IPS DF 6.9 (cell line): ENCODE measurements around the gene SON.

Source experiments
- DNase-seq: peaks from one replicate; pipeline ENCODE4 v3.0.0-alpha.2; 2013; ENCODE audit warnings: low read depth, low spot score
- H3K27ac ChIP-seq: one replicate; pipeline ENCODE4 v1.5.1; 2013; ENCODE audit warnings: low read length, control low read depth
- H3K27me3 ChIP-seq: 2 replicates; pipeline ENCODE4 v1.6.1; 2013; ENCODE audit warnings: mild to moderate bottlenecking, low read length; ENCODE audit not compliant: control insufficient read depth, insufficient read depth
- H3K36me3 ChIP-seq: 2 replicates; pipeline ENCODE4 v1.6.1; 2013; ENCODE audit warnings: low read length; ENCODE audit not compliant: control insufficient read depth, insufficient read depth
- H3K4me1 ChIP-seq: 2 replicates; pipeline ENCODE4 v1.6.1; 2013; ENCODE audit warnings: low read length; ENCODE audit not compliant: control insufficient read depth, insufficient read depth
- H3K4me3 ChIP-seq: 2 replicates; pipeline ENCODE4 v1.5.1; 2013; ENCODE audit warnings: mild to moderate bottlenecking, low read length
- H3K9me3 ChIP-seq: 2 replicates; pipeline ENCODE4 v1.6.1; 2013; ENCODE audit warnings: low read length, inconsistent platforms; ENCODE audit not compliant: control insufficient read depth, insufficient read depth
- WGBS: extraction: QIAGEN DNeasy Blood & Tissue Kit; methylation state at CpG from one replicate; pipeline ENCODE4 v1.1.7; 2013; ENCODE audit warnings: mixed read lengths, missing lambda C conversion rate; ENCODE audit not compliant: insufficient read length, insufficient coverage; 5-methylcytosine and 5-hydroxymethylcytosine counted together

SON gene

DNA sequence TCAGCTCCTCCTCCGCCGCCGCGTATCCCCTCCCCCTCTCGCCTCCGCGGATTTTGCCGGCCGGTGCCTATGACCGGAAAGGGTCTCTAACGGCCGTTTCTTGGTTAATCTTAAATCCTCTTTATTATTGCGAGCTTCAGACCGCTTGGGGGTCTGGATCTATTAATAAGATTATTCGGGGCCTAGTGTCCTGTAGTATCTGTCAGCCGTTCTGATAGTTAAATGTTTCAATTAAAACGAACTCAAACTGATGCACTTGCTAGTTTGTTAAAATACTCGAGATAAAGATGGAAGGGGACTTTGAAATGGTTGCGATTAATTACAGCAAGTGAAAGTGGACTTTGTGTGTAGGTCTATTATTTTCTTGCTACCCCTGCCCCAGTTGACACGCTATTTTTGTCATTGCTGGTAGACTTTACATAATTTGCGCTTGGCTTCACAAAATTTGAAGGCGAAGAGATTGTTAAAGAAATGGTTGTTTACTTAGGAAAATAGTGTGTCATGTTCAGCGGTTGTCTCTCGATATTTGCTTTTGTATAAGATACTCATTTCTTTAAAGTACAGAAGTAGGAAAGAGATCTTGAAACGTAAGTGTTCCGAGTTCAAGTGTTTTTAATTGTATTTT, 779 bp downstream of the SON start:
- no peaks in the 10 kb centered on the region for H3K27me3 ChIP-seq
- WGBS = no CpG with 5 or more reads among the region's 26 CpGs

DNA sequence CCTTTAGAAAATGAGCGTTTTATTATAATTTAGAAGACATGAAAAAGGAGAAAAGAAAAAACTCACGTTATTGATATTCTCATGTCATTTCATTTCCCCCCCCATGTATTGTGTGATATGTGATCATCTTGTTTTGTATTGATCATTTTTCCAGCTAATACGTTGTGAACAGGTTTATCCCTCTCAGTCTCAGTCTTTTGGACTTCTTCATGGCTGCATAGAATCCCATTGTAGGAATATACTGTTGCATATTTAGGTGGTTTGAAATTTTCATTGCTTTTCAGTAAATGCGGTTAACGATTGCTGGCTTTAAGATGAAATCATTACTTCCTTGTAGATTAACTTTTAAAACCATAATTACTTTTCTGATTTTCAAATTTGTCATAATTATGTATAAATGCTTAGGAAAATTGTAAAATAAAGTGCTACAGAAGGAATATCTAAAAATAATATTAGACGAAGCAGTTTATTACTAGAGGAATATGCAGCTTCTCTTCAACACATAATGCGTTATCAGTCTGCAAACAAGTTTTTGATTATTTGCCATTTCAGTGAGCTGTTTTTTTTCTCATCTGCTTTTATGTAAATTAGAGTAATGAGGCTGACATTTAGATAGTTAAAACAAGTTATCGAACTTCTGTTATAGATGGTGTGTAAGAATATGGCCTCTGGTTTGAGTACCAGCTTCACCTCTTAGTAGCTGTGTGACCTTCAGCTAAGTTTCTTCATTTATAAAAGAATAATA, 1.8 kb downstream of the SON start:
- no CpG with 5 or more reads among the region's 8 CpGs for WGBS
- no peak for DNase-seq
- H3K4me1 ChIP-seq = no peaks in the 10 kb centered on the region
- peak overlapping the region; percentile 21; the same call in 1 of the 2 replicates for H3K4me3 ChIP-seq
- no peaks in the 10 kb centered on the region for H3K27me3 ChIP-seq
- no peak overlapping the region for H3K27ac ChIP-seq
- H3K9me3 ChIP-seq = no peaks in the 10 kb centered on the region
- H3K36me3 ChIP-seq = peaks cover 2% of the 10 kb centered on the region; the same call in 1 of the 2 replicates

More for the DNA sequence above, 779 bp downstream of the SON start:
- Histone ChIP-seq H3K9me3 (no peaks in the 10 kb centered on the region), H3K36me3 (no peaks in the 10 kb centered on the region), H3K4me1 (no peaks in the 10 kb centered on the region), H3K4me3 (peak overlapping the region; percentile 96), H3K27ac (no peak overlapping the region)
- no peak for DNase-seq

DNA sequence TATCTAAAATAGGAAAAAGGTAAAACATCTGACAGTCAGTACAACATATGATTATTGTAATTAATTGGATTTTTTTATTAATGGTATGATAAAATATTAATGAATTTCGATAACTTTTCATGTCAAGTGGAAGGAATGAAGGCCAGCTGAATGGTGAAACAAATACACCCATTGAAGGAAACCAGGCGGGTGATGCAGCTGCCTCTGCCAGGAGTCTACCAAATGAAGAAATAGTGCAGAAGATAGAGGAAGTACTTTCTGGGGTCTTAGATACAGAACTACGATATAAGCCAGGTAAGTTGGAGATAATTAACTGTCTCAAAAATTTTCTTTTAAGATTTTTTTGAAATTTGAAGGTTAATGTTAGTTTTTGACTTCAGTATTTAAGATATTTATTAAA, 3.2 kb downstream of the SON start:
- DNase-seq = no peak
- Histone ChIP-seq H3K9me3 (no peaks in the 10 kb centered on the region), H3K4me3 (no peak overlapping the region), H3K27ac (no peak overlapping the region), H3K4me1 (no peaks in the 10 kb centered on the region), H3K36me3 (peaks cover 16% of the 10 kb centered on the region), H3K27me3 (no peaks in the 10 kb centered on the region)
- 100% methylated on average over 1 of the region's 3 CpGs for WGBS

DNA sequence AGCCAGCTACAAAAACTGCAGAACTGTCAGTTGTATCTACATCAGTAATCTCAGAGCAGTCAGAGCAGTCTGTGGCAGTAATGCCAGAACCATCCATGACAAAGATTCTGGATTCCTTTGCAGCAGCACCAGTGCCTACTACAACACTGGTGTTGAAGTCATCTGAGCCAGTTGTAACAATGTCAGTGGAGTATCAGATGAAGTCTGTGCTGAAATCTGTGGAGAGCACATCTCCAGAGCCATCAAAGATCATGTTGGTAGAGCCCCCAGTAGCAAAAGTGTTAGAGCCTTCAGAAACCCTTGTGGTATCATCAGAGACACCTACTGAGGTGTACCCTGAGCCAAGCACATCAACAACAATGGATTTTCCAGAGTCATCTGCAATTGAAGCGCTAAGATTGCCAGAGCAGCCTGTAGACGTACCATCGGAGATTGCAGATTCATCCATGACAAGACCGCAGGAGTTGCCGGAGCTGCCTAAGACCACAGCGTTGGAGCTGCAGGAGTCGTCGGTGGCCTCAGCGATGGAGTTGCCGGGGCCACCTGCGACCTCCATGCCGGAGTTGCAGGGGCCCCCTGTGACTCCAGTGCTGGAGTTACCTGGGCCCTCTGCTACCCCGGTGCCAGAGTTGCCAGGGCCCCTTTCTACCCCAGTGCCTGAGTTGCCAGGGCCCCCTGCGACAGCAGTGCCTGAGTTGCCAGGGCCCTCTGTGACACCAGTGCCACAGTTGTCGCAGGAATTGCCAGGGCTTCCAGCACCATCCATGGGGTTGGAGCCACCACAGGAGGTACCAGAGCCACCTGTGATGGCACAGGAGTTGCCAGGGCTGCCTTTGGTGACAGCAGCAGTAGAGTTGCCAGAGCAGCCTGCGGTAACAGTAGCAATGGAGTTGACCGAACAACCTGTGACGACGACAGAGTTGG, 7.3 kb downstream of the SON start:
- Histone ChIP-seq H3K27ac (no peak overlapping the region), H3K4me3 (no peak overlapping the region), H3K4me1 (no peaks in the 10 kb centered on the region), H3K9me3 (no peaks in the 10 kb centered on the region), H3K27me3 (no peaks in the 10 kb centered on the region), H3K36me3 (peaks cover 45% of the 10 kb centered on the region)
- DNase-seq = no peak
- no CpG with 5 or more reads among the region's 19 CpGs for WGBS

DNA sequence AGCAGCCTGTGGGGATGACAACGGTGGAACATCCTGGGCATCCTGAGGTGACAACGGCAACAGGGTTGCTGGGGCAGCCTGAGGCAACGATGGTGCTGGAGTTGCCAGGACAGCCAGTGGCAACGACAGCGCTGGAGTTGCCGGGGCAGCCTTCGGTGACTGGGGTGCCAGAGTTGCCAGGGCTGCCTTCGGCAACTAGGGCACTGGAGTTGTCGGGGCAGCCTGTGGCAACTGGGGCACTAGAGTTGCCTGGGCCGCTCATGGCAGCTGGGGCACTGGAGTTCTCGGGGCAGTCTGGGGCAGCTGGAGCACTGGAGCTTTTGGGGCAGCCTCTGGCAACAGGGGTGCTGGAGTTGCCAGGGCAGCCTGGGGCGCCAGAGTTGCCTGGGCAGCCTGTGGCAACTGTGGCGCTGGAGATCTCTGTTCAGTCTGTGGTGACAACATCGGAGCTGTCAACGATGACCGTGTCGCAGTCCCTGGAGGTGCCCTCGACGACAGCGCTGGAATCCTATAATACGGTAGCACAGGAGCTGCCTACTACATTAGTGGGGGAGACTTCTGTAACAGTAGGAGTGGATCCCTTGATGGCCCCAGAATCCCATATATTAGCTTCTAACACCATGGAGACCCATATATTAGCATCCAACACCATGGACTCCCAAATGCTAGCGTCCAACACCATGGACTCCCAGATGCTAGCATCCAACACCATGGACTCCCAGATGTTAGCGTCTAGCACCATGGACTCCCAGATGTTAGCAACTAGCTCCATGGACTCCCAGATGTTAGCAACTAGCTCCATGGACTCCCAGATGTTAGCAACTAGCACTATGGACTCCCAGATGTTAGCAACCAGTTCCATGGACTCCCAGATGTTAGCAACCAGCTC, 8.2 kb downstream of the SON start:
- whole genome bisulfite sequencing = no CpG with 5 or more reads among the region's 23 CpGs
- no peak for DNase-seq
- Histone ChIP-seq H3K4me3 (no peak overlapping the region), H3K27ac (no peak overlapping the region), H3K36me3 (peaks cover 47% of the 10 kb centered on the region), H3K9me3 (no peaks in the 10 kb centered on the region), H3K4me1 (no peaks in the 10 kb centered on the region), H3K27me3 (no peaks in the 10 kb centered on the region)

DNA sequence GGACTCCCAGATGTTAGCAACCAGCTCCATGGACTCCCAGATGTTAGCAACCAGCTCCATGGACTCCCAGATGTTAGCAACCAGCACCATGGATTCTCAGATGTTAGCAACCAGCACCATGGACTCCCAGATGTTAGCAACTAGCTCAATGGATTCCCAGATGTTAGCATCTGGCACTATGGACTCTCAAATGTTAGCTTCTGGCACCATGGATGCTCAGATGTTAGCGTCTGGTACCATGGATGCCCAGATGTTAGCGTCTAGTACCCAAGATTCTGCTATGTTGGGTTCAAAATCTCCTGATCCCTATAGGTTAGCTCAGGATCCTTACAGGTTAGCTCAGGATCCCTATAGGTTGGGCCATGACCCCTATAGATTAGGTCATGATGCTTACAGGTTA, 8.8 kb downstream of the SON start:
- no peak for DNase-seq
- no peak overlapping the region for H3K4me3 ChIP-seq
- no CpG with 5 or more reads among the region's 2 CpGs for WGBS
- H3K27ac ChIP-seq = no peak overlapping the region
- H3K27me3 ChIP-seq = no peaks in the 10 kb centered on the region
- H3K4me1 ChIP-seq = no peaks in the 10 kb centered on the region
- H3K9me3 ChIP-seq = no peaks in the 10 kb centered on the region
- H3K36me3 ChIP-seq = peaks cover 47% of the 10 kb centered on the region

DNA sequence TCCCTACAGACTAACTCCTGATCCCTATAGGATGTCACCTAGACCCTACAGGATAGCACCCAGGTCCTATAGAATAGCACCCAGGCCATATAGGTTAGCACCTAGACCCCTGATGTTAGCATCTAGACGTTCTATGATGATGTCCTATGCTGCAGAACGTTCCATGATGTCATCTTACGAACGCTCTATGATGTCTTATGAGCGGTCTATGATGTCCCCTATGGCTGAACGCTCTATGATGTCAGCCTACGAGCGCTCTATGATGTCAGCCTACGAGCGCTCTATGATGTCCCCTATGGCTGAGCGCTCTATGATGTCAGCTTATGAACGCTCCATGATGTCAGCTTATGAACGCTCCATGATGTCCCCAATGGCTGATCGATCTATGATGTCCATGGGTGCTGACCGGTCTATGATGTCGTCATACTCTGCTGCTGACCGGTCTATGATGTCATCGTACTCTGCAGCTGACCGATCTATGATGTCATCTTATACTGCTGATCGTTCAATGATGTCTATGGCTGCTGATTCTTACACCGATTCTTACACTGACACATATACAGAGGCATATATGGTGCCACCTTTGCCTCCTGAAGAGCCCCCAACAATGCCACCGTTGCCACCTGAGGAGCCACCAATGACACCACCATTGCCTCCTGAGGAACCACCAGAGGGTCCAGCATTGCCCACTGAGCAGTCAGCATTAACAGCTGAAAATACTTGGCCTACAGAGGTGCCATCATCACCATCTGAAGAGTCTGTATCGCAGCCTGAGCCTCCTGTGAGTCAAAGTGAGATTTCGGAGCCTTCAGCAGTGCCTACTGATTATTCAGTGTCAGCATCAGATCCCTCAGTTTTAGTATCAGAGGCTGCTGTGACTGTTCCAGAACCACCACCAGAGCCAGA, 9.5 kb downstream of the SON start:
- no peak overlapping the region for H3K27ac ChIP-seq
- no peaks in the 10 kb centered on the region for H3K27me3 ChIP-seq
- WGBS = no CpG with 5 or more reads among the region's 24 CpGs
- no peaks in the 10 kb centered on the region for H3K9me3 ChIP-seq
- no peaks in the 10 kb centered on the region for H3K4me1 ChIP-seq
- H3K36me3 ChIP-seq = peaks cover 49% of the 10 kb centered on the region
- no peak for DNase-seq
- no peak overlapping the region for H3K4me3 ChIP-seq

DNA sequence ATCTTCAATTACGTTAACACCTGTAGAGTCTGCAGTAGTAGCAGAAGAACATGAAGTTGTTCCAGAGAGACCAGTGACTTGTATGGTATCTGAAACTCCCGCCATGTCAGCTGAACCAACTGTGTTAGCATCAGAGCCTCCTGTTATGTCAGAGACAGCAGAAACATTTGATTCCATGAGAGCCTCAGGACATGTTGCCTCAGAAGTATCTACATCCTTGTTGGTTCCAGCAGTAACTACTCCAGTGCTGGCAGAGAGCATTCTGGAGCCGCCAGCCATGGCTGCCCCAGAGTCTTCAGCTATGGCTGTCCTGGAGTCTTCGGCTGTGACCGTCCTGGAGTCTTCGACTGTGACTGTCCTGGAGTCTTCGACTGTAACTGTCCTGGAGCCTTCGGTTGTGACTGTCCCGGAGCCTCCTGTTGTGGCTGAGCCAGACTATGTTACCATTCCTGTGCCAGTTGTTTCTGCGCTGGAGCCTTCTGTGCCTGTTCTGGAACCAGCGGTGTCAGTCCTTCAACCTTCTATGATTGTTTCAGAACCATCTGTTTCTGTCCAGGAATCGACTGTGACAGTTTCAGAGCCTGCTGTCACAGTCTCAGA, 10.3 kb downstream of the SON start:
- H3K4me1 ChIP-seq = no peaks in the 10 kb centered on the region
- no peaks in the 10 kb centered on the region for H3K9me3 ChIP-seq
- WGBS = no CpG with 5 or more reads among the region's 12 CpGs
- H3K27me3 ChIP-seq = no peaks in the 10 kb centered on the region
- no peak for DNase-seq
- H3K27ac ChIP-seq = no peak overlapping the region
- no peak overlapping the region for H3K4me3 ChIP-seq
- peaks cover 55% of the 10 kb centered on the region for H3K36me3 ChIP-seq
